ENCODE data around the gene SEC22B.
"Not testable (repeated sequence)": the region's sequence is repeated elsewhere in the genome, so short reads cannot be mapped to it uniquely, and the experiment has no call there.

GRCh38 chr1:120162015-120162414 lies 14.3 kb downstream of the SEC22B start:
- not testable (repeated sequence) for TF ChIP-seq CTCF, MAX (IDR thresholded peaks at IDR 0.05; ENCODE audit: low read depth, low read length)
